MM.1S (cell line): ENCODE results near the gene RPL27A.

Source experiments
- DNase-seq: peaks from one replicate; pipeline ENCODE4 v3.0.0-alpha.2; 2015
- H2AFZ ChIP-seq: fragments of 300-600 bp; sonication (generic); 2 replicates; pipeline ENCODE4 v1.6.0; 2016; ENCODE audit warnings: antibody characterized with exemption, low read length
- H3F3A ChIP-seq: fragments of 300-600 bp; sonication (generic); 2 replicates; pipeline ENCODE4 v1.6.1; 2016; ENCODE audit warnings: mild to moderate bottlenecking, antibody characterized with exemption, low read length, moderate library complexity, mixed read lengths; ENCODE audit not compliant: insufficient read depth
- H3K27ac ChIP-seq: fragments of 300-600 bp; sonication (generic); 2 replicates; pipeline ENCODE4 v1.5.1; 2016; ENCODE audit warnings: mild to moderate bottlenecking, low read length
- H3K27me3 ChIP-seq: fragments of 300-600 bp; sonication (generic); replicated peaks from 2 replicates; pipeline ENCODE4 v1.6.0; 2016; ENCODE audit warnings: low read length; ENCODE audit not compliant: insufficient read depth
- H3K36me3 ChIP-seq: fragments of 300-600 bp; sonication (generic); replicated peaks from 2 replicates; pipeline ENCODE4 v1.6.1; 2016; ENCODE audit warnings: mild to moderate bottlenecking, low read length, mixed read lengths; ENCODE audit not compliant: insufficient read depth
- H3K4me1 ChIP-seq: fragments of 300-600 bp; sonication (generic); 2 replicates; pipeline ENCODE4 v1.6.1; 2016; ENCODE audit warnings: low read length, mixed read lengths
- H3K4me2 ChIP-seq: fragments of 300-600 bp; sonication (generic); 2 replicates; pipeline ENCODE4 v1.6.0; 2016; ENCODE audit warnings: low read depth, low read length
- H3K4me3 ChIP-seq: fragments of 300-600 bp; sonication (generic); 2 replicates; pipeline ENCODE4 v1.5.1; 2016; ENCODE audit warnings: low read length, mixed read lengths
- H3K79me2 ChIP-seq: fragments of 300-600 bp; sonication (generic); 2 replicates; pipeline ENCODE4 v1.6.1; 2016; ENCODE audit warnings: mixed run types, low read length, mixed read lengths
- H3K9ac ChIP-seq: fragments of 300-600 bp; sonication (generic); 2 replicates; pipeline ENCODE4 v1.6.1; 2016; ENCODE audit warnings: low read length, mixed read lengths
- H3K9me2 ChIP-seq: fragments of 300-600 bp; sonication (generic); replicated peaks from 2 replicates; pipeline ENCODE4 v1.6.1; 2016; ENCODE audit warnings: mild to moderate bottlenecking, low read length, mixed read lengths; ENCODE audit not compliant: insufficient read depth
- H3K9me3 ChIP-seq: fragments of 300-600 bp; sonication (generic); replicated peaks from 2 replicates; pipeline ENCODE4 v1.6.1; 2016; ENCODE audit warnings: mild to moderate bottlenecking, low read length, mixed read lengths; ENCODE audit not compliant: insufficient read depth
- H4K20me1 ChIP-seq: fragments of 300-600 bp; sonication (generic); 2 replicates; pipeline ENCODE4 v1.6.1; 2016; ENCODE audit warnings: mild to moderate bottlenecking, low read length, moderate library complexity, mixed read lengths; ENCODE audit not compliant: insufficient read depth
- CTCF ChIP-seq: fragments of 300-600 bp; sonication (generic); IDR thresholded peaks from 2 replicates; pipeline ENCODE4 v1.5.1; 2016; ENCODE audit warnings: antibody characterized with exemption, low read length, mixed read lengths
- EZH2 ChIP-seq: fragments of 300-600 bp; sonication (generic); optimal IDR thresholded peaks from 2 replicates; pipeline ENCODE3; 2017; ENCODE audit warnings: low read depth, mild to moderate bottlenecking, antibody characterized with exemption, low read length, mixed read lengths
- EZH2phosphoT487 ChIP-seq: fragments of 300-600 bp; sonication (generic); IDR thresholded peaks from 2 replicates; pipeline ENCODE4 v1.6.1; 2018; ENCODE audit warnings: antibody characterized with exemption, low read length

RPL27A gene

GRCh38 chr11:8707541-8708191 lies 25.1 kb downstream of the RPL27A start:
- Histone ChIP-seq H3F3A (no peaks in the 10 kb centered on the region), H3K4me3 (no peak overlapping the region), H3K9ac (no peak overlapping the region), H3K36me3 (no peaks in the 10 kb centered on the region), H3K9me3 (no peaks in the 10 kb centered on the region), H3K9me2 (no peaks in the 10 kb centered on the region), H3K27ac (no peak overlapping the region), H4K20me1 (no peaks in the 10 kb centered on the region), H2AFZ (no peak overlapping the region), H3K4me1 (no peaks in the 10 kb centered on the region), H3K27me3 (no peaks in the 10 kb centered on the region), H3K79me2 (no peaks in the 10 kb centered on the region), H3K4me2 (no peak overlapping the region)
- TF ChIP-seq CTCF: no peak
- no peak for TF ChIP-seq EZH2
- no peak for TF ChIP-seq EZH2phosphoT487
- DNase-seq: no peak

GRCh38 chr11:8709002-8709672 lies 26.5 kb downstream of the RPL27A start:
- H3K27me3 ChIP-seq: no peaks in the 10 kb centered on the region
- H4K20me1 ChIP-seq: no peaks in the 10 kb centered on the region
- H3K4me1 ChIP-seq: no peaks in the 10 kb centered on the region
- H3K4me3 ChIP-seq: no peak overlapping the region
- H3K36me3 ChIP-seq: no peaks in the 10 kb centered on the region
- H3K9me3 ChIP-seq: no peaks in the 10 kb centered on the region
- no peak overlapping the region for H3K4me2 ChIP-seq
- H3K27ac ChIP-seq: no peak overlapping the region
- no peak for DNase-seq
- TF ChIP-seq CTCF (no peak), EZH2phosphoT487 (no peak), EZH2 (no peak)
- no peaks in the 10 kb centered on the region for H3F3A ChIP-seq
- no peak overlapping the region for H3K9ac ChIP-seq
- H3K9me2 ChIP-seq: no peaks in the 10 kb centered on the region
- H3K79me2 ChIP-seq: no peaks in the 10 kb centered on the region
- H2AFZ ChIP-seq: no peak overlapping the region

GRCh38 chr11:8709777-8710176 lies 27.2 kb downstream of the RPL27A start:
- H3K9me3 ChIP-seq: no peaks in the 10 kb centered on the region
- H3F3A ChIP-seq: no peaks in the 10 kb centered on the region
- no peak overlapping the region for H3K27ac ChIP-seq
- no peaks in the 10 kb centered on the region for H3K79me2 ChIP-seq
- no peak overlapping the region for H3K4me2 ChIP-seq
- H2AFZ ChIP-seq: no peak overlapping the region
- H3K36me3 ChIP-seq: no peaks in the 10 kb centered on the region
- TF ChIP-seq EZH2phosphoT487 (no peak), EZH2 (no peak), CTCF (no peak)
- DNase-seq: no peak
- no peak overlapping the region for H3K9ac ChIP-seq
- no peaks in the 10 kb centered on the region for H3K4me1 ChIP-seq
- H3K27me3 ChIP-seq: no peaks in the 10 kb centered on the region
- no peaks in the 10 kb centered on the region for H4K20me1 ChIP-seq
- H3K9me2 ChIP-seq: no peaks in the 10 kb centered on the region
- H3K4me3 ChIP-seq: no peak overlapping the region
